Measurements from ENCODE around the gene RFX2.
A peak's percentile ranks its signal among the peaks of the same experiment; 100 is the strongest.
"Not testable (repeated sequence)": the region's sequence is repeated elsewhere in the genome, so short reads cannot be mapped to it uniquely, and the experiment has no call there.

Gene RFX2

GRCh38 chr19:5966941-5967340, 143.4 kb downstream of the RFX2 start:
- no peak for DNase-seq

- no peak for DNase-seq
Measured at GRCh38 chr19:5966215-5966614, 144.1 kb downstream of the RFX2 start.

GRCh38 chr19:5964816-5965565, 145.3 kb downstream of the RFX2 start:
- DNase-seq = no peak

GRCh38 chr19:5963855-5964254, 146.4 kb downstream of the RFX2 start:
- no peak for DNase-seq

GRCh38 chr19:5963259-5963658, 147.0 kb downstream of the RFX2 start:
- DNase-seq = not testable (repeated sequence)

- DNase-seq = peak; percentile 37
Measured at GRCh38 chr19:5961969-5962945, 148.0 kb downstream of the RFX2 start.

- not testable (repeated sequence) for DNase-seq
Measured at GRCh38 chr19:5961641-5961968, 148.7 kb downstream of the RFX2 start.

- DNase-seq = no peak
Measured at GRCh38 chr19:5960005-5961001, 150.0 kb downstream of the RFX2 start.

GRCh38 chr19:5959260-5960004, 150.9 kb downstream of the RFX2 start:
- no peak for DNase-seq

GRCh38 chr19:5958851-5959122, 151.5 kb downstream of the RFX2 start:
- DNase-seq = no peak

GRCh38 chr19:5958074-5958850, 152.0 kb downstream of the RFX2 start:
- DNase-seq = no peak

- DNase-seq = no peak
Measured at GRCh38 chr19:5957170-5957569, 153.1 kb downstream of the RFX2 start.

GRCh38 chr19:5956728-5957127, 153.6 kb downstream of the RFX2 start:
- DNase-seq = no peak

GRCh38 chr19:5956323-5956722, 154.0 kb downstream of the RFX2 start:
- DNase-seq = no peak

GRCh38 chr19:5955636-5955935, 154.7 kb downstream of the RFX2 start:
- no peak for DNase-seq

GRCh38 chr19:5954293-5954692, 156.0 kb downstream of the RFX2 start:
- no peak for DNase-seq

- no peak for DNase-seq
Measured at GRCh38 chr19:5953680-5954213, 156.6 kb downstream of the RFX2 start.

- DNase-seq = no peak
Measured at GRCh38 chr19:5953030-5953589, 157.2 kb downstream of the RFX2 start.

- DNase-seq = no peak
Measured at GRCh38 chr19:5952193-5953029, 157.9 kb downstream of the RFX2 start.

- DNase-seq = no peak
Measured at GRCh38 chr19:5951338-5951861, 158.9 kb downstream of the RFX2 start.

Data from NCI-H1105 (cell line).